Muscle of arm (tissue), 12 donors: Measurements from ENCODE around the gene LAMA3. TPM values are rescaled to one million over a fixed set of nuclear protein-coding genes. Genes with fewer than 3 reads are reported as not detected.
"Not testable (repeated sequence)": the region's sequence is repeated elsewhere in the genome, so short reads cannot be mapped to it uniquely, and the experiment has no call there.

Experiments
- DNase-seq: peaks from one replicate; pipeline ENCODE4 v3.0.0-alpha.2; 2013
- polyA plus RNA-seq, 12 donors: library from polyadenylated mRNA; unstranded; fragments of 120-200 nt; gene quantifications; one replicate each; pipeline ENCODE4 v1.2.1, GENCODE V29; 2013; ENCODE audit not compliant: insufficient read length in 12 of 12

LAMA3 gene
- polyA plus RNA-seq, 12 donors, result 2.0 to 42.2 (median 3.8) TPM; not detected in 1

- no peak for DNase-seq
Measured at GRCh38 chr18:23703057-23703986, 14.1 kb downstream of the LAMA3 start.

- DNase-seq, result no peak
Measured at GRCh38 chr18:23703987-23704384, 14.7 kb downstream of the LAMA3 start.

GRCh38 chr18:23704806-23705205 lies 15.6 kb downstream of the LAMA3 start:
- no peak for DNase-seq

GRCh38 chr18:23706971-23707640 lies 17.9 kb downstream of the LAMA3 start:
- DNase-seq, result no peak

DNA sequence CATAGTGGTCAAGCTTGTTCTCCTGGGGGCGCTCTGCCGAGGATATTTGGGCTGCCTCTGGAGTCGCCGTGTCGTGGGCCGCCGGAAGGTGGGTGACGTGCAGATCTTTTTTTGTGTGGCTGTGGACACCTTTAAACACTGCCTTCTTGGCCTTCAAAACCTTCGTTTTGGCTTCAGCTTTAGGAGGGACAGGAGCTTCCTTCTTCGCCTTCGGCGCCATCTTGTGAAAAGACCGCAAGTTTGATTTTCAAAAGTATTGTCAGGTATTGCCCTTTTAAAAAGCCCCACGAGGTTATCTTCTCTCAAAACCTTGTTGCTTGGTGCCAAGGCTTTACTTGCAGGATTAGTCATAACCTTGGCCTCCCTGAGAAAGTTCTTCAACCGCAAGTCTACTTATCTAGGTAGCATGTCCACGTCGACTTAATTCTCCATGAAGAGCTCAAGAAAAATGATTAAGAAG lies 20.8 kb downstream of the LAMA3 start:
- DNase-seq, result no peak

DNA sequence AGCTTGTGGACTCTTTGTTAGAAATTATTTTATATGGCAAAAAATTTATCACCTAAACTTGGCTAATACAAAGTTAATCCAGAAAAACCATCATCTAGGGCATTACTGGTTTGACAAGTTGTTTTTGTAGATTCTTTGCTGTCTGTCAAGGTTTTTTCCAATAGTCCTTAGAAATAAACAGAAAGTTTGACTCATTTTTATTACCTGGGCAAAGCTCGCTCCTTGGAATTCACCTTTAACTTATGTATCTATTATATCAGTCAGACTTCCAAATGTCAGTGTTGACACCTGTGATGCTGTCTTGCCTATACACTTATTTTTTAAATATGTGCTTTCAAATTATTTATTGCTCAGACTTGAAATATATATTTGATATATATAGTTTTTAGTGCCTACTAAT lies 21.7 kb downstream of the LAMA3 start:
- DNase-seq, result no peak

- no peak for DNase-seq
Measured at GRCh38 chr18:23711426-23711825, 22.2 kb downstream of the LAMA3 start.

- no peak for DNase-seq
Measured at GRCh38 chr18:23712445-23712844, 23.2 kb downstream of the LAMA3 start.

GRCh38 chr18:23714576-23714975 lies 25.3 kb downstream of the LAMA3 start:
- no peak for DNase-seq

DNA sequence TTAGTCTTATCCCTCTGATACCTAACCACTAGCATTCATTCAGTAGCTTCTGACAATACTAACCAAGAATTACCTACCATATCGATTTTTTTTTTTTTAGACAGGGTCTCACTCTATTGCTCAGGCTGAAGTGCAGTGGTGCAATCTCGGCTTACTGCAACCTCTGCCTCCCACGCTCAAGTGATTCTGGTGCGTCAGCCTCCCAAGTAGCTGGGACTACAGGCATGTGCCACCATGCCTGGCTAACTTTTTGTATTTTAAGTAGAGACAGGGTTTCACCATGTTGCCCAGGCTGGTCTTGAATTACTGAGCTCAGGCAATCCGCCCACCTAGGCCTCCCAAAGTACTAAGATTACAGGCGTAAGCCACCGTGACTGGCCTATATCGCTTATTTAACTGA lies 26.8 kb downstream of the LAMA3 start:
- not testable (repeated sequence) for DNase-seq

GRCh38 chr18:23716516-23716915 lies 27.3 kb downstream of the LAMA3 start:
- DNase-seq, result no peak

DNA sequence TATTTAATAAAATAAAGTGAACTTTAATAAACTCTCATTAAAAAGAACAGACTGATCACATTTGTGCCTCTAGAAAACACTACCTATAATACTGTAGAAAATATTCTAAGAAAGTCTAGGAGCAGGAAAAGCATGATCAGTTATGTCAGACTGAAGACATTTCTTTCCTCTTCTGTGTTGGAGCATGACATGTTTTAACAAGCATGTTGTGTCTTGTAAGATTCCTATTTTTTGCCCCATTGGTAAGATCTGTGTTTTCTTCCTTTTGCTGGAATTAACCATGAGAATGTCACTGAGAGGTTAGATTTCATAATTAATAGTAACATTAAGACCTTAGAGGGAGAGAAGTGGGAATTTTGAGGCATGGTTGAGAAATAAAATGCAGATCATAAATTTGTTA lies 27.7 kb downstream of the LAMA3 start:
- no peak for DNase-seq

DNA sequence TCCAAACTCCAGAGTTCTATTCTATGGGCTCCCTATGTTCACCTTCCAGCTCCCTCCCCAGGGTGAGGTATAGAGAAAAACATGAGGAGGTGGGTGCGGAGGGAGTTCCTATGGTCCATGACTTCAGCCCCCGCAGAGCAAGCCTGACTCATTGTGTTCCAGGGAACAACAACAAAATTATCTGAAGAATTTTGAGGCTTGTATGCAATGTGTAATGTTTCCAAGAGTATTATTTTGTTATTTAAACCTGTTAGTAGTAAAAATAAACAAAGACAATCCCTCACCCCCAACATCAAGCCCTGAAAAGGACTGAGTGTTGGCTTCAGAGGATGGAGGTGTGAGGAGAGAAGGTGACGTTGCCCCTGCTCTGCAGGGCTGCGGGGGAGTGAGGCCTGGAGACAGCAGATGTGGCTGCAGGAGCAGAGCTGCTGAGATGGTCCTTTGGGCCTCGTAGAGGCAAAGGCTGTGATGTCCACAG lies 29.0 kb downstream of the LAMA3 start:
- DNase-seq, result no peak

DNA sequence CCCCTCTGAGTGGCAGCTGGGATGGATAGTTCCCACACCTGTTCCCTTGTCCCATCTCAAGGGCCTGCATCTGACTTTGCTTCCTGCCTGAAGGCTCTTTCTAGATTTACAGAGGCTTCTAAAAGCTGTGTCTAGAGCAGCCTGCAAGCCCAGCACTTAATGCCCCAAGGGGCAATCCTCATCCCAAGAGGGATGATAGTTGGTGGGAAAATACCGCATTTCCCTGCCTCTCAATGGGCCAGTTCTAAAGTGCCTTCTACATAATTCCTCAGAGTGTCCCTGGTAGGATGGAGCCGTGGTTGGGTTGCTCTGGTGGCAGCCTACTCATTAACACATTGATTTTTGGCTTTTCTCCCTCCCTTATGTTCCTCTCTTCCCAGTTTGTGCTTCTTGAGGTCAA lies 29.5 kb downstream of the LAMA3 start:
- DNase-seq, result no peak

DNA sequence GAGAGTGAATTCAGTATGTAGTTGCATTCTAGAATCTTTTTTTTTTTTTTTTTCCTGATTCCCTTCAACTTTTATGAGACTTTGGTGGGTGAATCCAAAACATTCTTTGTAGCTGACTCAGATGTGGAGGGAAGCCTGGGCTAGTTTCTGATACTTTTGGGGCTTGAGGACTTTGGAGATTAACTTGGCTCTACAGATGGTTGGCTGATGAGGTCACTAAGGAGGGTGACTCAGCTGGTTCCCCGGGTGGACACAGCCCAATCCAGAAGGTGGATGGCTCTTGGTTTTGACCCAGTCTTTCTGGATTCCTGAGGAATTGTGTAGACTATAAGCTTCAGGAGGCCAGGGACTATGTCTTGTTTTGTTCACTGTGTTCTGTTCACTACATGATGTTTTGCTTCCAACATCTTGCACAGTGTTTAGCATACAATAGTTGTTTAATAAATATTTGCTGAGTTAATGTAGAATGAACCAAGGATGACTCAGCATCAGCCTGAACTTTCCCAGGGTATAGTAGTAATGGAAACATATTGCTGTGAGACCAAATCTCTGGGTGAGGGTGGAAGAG lies 30.5 kb downstream of the LAMA3 start:
- DNase-seq, result no peak

- DNase-seq, result no peak
Measured at GRCh38 chr18:23721696-23722480, 32.6 kb downstream of the LAMA3 start.

GRCh38 chr18:23722646-23723045 lies 33.4 kb downstream of the LAMA3 start:
- DNase-seq, result no peak

- DNase-seq, result no peak
Measured at GRCh38 chr18:23723121-23723520, 33.9 kb downstream of the LAMA3 start.

- DNase-seq, result no peak
Measured at GRCh38 chr18:23724681-23725080, 35.4 kb downstream of the LAMA3 start.

GRCh38 chr18:23725351-23725750 lies 36.1 kb downstream of the LAMA3 start:
- no peak for DNase-seq

DNA sequence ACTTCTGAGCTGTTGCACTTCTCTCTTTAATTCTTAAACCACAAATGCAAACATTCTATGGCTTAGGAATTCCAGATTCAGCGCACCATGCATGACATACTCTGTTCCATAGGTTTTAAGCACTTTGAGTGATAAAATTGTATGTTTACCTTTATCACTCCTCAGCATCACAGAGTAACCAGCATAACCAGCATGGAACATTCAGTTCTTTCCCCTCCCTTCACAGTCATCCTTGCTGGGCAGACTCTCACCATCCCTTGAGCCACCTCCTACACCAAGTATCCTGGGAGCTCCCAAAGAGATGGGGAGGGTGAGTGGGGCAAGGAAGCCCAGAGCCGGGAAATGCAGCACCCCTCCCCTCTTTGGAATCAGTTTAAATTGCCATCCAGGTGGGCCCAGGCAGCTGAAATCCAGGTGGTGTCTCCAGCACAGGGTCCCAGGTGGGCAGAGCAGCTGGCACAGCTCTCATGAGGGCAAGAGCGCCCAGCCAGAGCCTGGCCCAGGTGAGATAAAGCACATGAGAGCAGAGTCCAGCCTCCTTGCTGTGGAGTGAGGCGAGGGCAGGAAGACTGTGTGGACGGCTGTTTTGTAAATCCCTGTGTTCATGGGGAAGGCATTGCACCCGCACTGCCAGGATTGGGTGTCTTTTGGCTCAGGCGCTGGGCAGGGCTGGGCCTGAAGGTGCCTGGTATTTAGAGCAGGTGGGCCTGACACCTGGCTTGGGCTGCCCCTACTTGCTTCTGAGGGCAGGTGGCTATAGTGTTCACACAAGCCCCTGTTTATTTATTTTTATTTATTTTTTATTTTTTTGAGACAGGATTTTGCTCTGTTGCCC lies 36.8 kb downstream of the LAMA3 start:
- no peak for DNase-seq
